ENCODE data around the gene MYO18A.

Gene MYO18A

GRCh38 chr17:29057361-29057760 is 122.8 kb downstream of the MYO18A start:
- TF ChIP-seq CTCF (IDR thresholded peaks at IDR 0.05; ENCODE audit: control extremely low read depth, extremely low read depth, low read depth, missing control alignments): no peak
- DNase-seq (ENCODE audit: extremely low spot score): no peak
- CTCF ChIA-PET: interaction anchor here (1.5 kb wide), 1 partner anchor 60 kb away, joined by 3 read pairs; no protein-coding TSS in a partner anchor
- POLR2A ChIA-PET: no interaction called here

GRCh38 chr17:29054835-29055234 is 125.4 kb downstream of the MYO18A start:
- no peak for TF ChIP-seq CTCF (IDR thresholded peaks at IDR 0.05; ENCODE audit: control extremely low read depth, extremely low read depth, low read depth, missing control alignments)
- POLR2A ChIA-PET: no interaction called here
- CTCF ChIA-PET: interaction anchor here (1.0 to 2.0 kb wide), 3 partner anchors 8 to 89 kb away, joined by 3 to 5 read pairs (median 3); no protein-coding TSS in a partner anchor
- no peak for DNase-seq (ENCODE audit: extremely low spot score)

- ChIA-PET CTCF (interaction anchor here (1.1 to 1.3 kb wide), 2 partner anchors 60 to 65 kb away, joined by 3 to 5 read pairs; no protein-coding TSS in a partner anchor), POLR2A (interaction anchor here (0.5 kb wide), 1 partner anchor 306 kb away, joined by 3 read pairs; no protein-coding TSS in a partner anchor)
- TF ChIP-seq CTCF (IDR thresholded peaks at IDR 0.05; ENCODE audit: control extremely low read depth, extremely low read depth, low read depth, missing control alignments): no peak
- DNase-seq (ENCODE audit: extremely low spot score): no peak
Observed at GRCh38 chr17:29051731-29052130, 128.5 kb downstream of the MYO18A start.

GRCh38 chr17:29051194-29051593 is 129.0 kb downstream of the MYO18A start:
- CTCF ChIA-PET: interaction anchor here (1.1 to 2.0 kb wide), 3 partner anchors 13 to 66 kb away, joined by 3 to 5 read pairs (median 5); no protein-coding TSS in a partner anchor
- no peak for TF ChIP-seq CTCF (IDR thresholded peaks at IDR 0.05; ENCODE audit: control extremely low read depth, extremely low read depth, low read depth, missing control alignments)
- DNase-seq (ENCODE audit: extremely low spot score): no peak
- POLR2A ChIA-PET: interaction anchor here (0.5 kb wide), 2 partner anchors 15 to 305 kb away, joined by 3 to 8 read pairs; no protein-coding TSS in a partner anchor

- no peak for DNase-seq (ENCODE audit: extremely low spot score)
- ChIA-PET CTCF (interaction anchor here (1.5 to 2.0 kb wide), 2 partner anchors 12 to 69 kb away, joined by 3 to 5 read pairs; no protein-coding TSS in a partner anchor), POLR2A (no interaction called here)
- TF ChIP-seq CTCF (IDR thresholded peaks at IDR 0.05; ENCODE audit: control extremely low read depth, extremely low read depth, low read depth, missing control alignments): no peak
Observed at GRCh38 chr17:29050176-29050575, 130.0 kb downstream of the MYO18A start.

- no peak for DNase-seq (ENCODE audit: extremely low spot score)
- no peak for TF ChIP-seq CTCF (IDR thresholded peaks at IDR 0.05; ENCODE audit: control extremely low read depth, extremely low read depth, low read depth, missing control alignments)
- ChIA-PET CTCF (interaction anchor here (1.4 to 2.0 kb wide), 6 partner anchors 12 to 84 kb away, joined by 3 to 7 read pairs (median 4); no protein-coding TSS in a partner anchor), POLR2A (no interaction called here)
Observed at GRCh38 chr17:29049541-29050145, 130.6 kb downstream of the MYO18A start.
